ENCODE results near the gene FBXO30.

The FBXO30 gene

GRCh38 chr6:145761584-145761983, 53.0 kb downstream of the FBXO30 start:
- DNase-seq (ENCODE audit: low read depth, low spot score), result no peak
- H3K4me3 ChIP-seq (ENCODE audit: low read depth, low read length), result no peak overlapping the region
- ChIA-PET CTCF (no interaction called here), POLR2A (no interaction called here)
- TF ChIP-seq, protein P1, sequence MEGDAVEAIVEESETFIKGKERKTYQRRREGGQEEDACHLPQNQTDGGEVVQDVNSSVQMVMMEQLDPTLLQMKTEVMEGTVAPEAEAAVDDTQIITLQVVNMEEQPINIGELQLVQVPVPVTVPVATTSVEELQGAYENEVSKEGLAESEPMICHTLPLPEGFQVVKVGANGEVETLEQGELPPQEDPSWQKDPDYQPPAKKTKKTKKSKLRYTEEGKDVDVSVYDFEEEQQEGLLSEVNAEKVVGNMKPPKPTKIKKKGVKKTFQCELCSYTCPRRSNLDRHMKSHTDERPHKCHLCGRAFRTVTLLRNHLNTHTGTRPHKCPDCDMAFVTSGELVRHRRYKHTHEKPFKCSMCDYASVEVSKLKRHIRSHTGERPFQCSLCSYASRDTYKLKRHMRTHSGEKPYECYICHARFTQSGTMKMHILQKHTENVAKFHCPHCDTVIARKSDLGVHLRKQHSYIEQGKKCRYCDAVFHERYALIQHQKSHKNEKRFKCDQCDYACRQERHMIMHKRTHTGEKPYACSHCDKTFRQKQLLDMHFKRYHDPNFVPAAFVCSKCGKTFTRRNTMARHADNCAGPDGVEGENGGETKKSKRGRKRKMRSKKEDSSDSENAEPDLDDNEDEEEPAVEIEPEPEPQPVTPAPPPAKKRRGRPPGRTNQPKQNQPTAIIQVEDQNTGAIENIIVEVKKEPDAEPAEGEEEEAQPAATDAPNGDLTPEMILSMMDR (IDR thresholded peaks at IDR 0.05; ENCODE audit: insufficient read depth, low read length, missing control alignments), result no peak

DNA sequence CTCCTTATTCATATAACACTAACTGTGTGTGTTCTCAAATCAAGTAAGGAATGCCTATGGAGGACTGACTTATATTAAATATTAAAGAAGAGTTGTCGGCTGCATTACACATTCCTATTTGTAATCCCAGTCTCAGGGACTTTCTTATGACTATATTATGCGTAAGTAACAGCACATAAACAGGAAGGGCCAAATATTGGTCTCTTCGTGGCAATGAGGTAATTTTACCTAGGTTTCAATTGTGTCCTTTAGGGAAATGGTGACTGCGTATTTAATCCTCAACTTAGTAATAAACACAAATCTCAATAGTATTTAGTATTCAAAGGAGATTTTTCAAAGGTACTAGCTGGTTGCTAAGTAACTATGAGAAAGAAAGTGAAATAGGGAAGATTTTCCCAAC, 56.5 kb downstream of the FBXO30 start:
- TF ChIP-seq, protein P1 (IDR thresholded peaks at IDR 0.05; ENCODE audit: insufficient read depth, low read length, missing control alignments), result no peak
- no peak overlapping the region for H3K4me3 ChIP-seq (ENCODE audit: low read depth, low read length)
- no peak for DNase-seq (ENCODE audit: low read depth, low spot score)
- ChIA-PET POLR2A (no interaction called here), CTCF (interaction anchor here (1.5 kb wide), 1 partner anchor 23 kb away, joined by 4 read pairs; the partner anchor contains the start of gene EPM2A)

- TF ChIP-seq, protein P1 (IDR thresholded peaks at IDR 0.05; ENCODE audit: insufficient read depth, low read length, missing control alignments), result no peak
- POLR2A ChIA-PET, result no interaction called here
- CTCF ChIA-PET, result no interaction called here
- H3K4me3 ChIP-seq (ENCODE audit: low read depth, low read length), result no peak overlapping the region
- peak; percentile 88 for DNase-seq (ENCODE audit: low read depth, low spot score)
Measured at GRCh38 chr6:145756170-145756662, 58.4 kb downstream of the FBXO30 start.

GRCh38 chr6:145755682-145756081, 58.9 kb downstream of the FBXO30 start:
- no peak for DNase-seq (ENCODE audit: low read depth, low spot score)
- TF ChIP-seq, protein P1 (IDR thresholded peaks at IDR 0.05; ENCODE audit: insufficient read depth, low read length, missing control alignments), result no peak
- ChIA-PET CTCF (no interaction called here), POLR2A (no interaction called here)
- H3K4me3 ChIP-seq (ENCODE audit: low read depth, low read length), result no peak overlapping the region

DNA sequence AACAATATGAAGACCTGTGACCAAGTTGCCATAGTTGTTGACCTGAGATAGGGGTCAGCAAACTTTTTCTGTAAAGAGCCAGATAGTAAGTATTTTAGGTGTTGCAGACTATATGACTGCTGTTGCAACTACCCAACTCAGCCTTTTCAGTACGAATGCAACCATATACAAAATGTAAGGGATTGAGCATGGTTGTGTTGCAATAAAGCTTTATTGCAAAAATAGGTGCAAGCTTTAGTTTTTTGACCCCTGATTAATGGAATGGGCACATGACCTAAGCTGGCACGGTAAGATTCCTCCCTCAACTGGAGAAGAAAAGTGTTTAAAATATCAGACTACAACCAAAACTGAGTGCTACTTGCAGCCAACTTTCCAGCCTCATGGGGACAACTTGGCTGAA, 62.0 kb downstream of the FBXO30 start:
- TF ChIP-seq, protein P1 (IDR thresholded peaks at IDR 0.05; ENCODE audit: insufficient read depth, low read length, missing control alignments), result no peak
- no peak overlapping the region for H3K4me3 ChIP-seq (ENCODE audit: low read depth, low read length)
- ChIA-PET CTCF (interaction anchor here (0.6 kb wide), 1 partner anchor 16 kb away, joined by 3 read pairs; no protein-coding TSS in a partner anchor), POLR2A (no interaction called here)
- no peak for DNase-seq (ENCODE audit: low read depth, low spot score)

- ChIA-PET CTCF (no interaction called here), POLR2A (no interaction called here)
- TF ChIP-seq, protein P1 (IDR thresholded peaks at IDR 0.05; ENCODE audit: insufficient read depth, low read length, missing control alignments), result no peak
- DNase-seq (ENCODE audit: low read depth, low spot score), result peak; percentile 63
- H3K4me3 ChIP-seq (ENCODE audit: low read depth, low read length), result no peak overlapping the region
Measured at GRCh38 chr6:145749632-145750031, 65.0 kb downstream of the FBXO30 start.
